Esophagus muscularis mucosa (tissue), 4 donors: ENCODE data around the gene AGTR1. TPM values are rescaled to one million over a fixed set of nuclear protein-coding genes. Genes with fewer than 3 reads are reported as not detected.
A peak's percentile ranks its signal among the peaks of the same experiment; 100 is the strongest.

Source experiments
- DNase-seq: peaks from one replicate; pipeline ENCODE4 v3.0.0-alpha.2; 2017; ENCODE audit errors: extremely low spot score
- H3K27ac ChIP-seq, 4 donors: fragments of 200-600 bp; sonication (generic); replicated peaks in 1 of 4; 1 replicate in 3 of 4; 2 replicates in 1 of 4; pipeline ENCODE4 v1.5.1; 2016 to 2019; ENCODE audit warnings: mild to moderate bottlenecking in 1 of 4
- H3K27me3 ChIP-seq, 4 donors: fragments of 200-600 bp; sonication (generic); one replicate each; pipeline versions ENCODE4 v1.5.1 to v1.6.0; 2016 to 2019
- H3K36me3 ChIP-seq, 4 donors: fragments of 200-600 bp; sonication (generic); one replicate each; pipeline ENCODE4 v1.5.1; 2016 to 2019
- H3K4me1 ChIP-seq, 4 donors: fragments of 200-600 bp; sonication (generic); one replicate each; pipeline ENCODE4 v1.5.1; 2016 to 2019
- H3K4me3 ChIP-seq, 4 donors: fragments of 200-600 bp; sonication (generic); 1 replicate in 2 of 4; 2 replicates in 2 of 4; pipeline ENCODE4 v1.5.1; 2016 to 2019; ENCODE audit warnings: mild to moderate bottlenecking in 4 of 4, moderate library complexity in 1 of 4
- H3K9me3 ChIP-seq, 4 donors: fragments of 200-600 bp; sonication (generic); 1 replicate in 3 of 4; 2 replicates in 1 of 4; pipeline ENCODE4 v1.5.1; 2016 to 2019
- EP300 ChIP-seq: sonication (generic); formaldehyde crosslinking; IDR thresholded peaks from one replicate; pipeline ENCODE4 v1.6.1; 2017; ENCODE audit warnings: antibody characterized with exemption
- POLR2A ChIP-seq: fragments of 450-650 bp; IDR thresholded peaks from one replicate; pipeline ENCODE4 v1.6.1; 2017; ENCODE audit warnings: antibody characterized with exemption, moderate library complexity, mild to moderate bottlenecking, low read depth
- POLR2AphosphoS5 ChIP-seq, 2 donors: sonication (generic); formaldehyde crosslinking; IDR thresholded peaks; one replicate each; pipeline ENCODE4 v1.6.1; 2017; ENCODE audit warnings: antibody characterized with exemption in 2 of 2
- WGBS: methylation state at CpG from one replicate; pipeline ENCODE4 v1.1.5; 2018; 5-methylcytosine and 5-hydroxymethylcytosine counted together
- intact Hi-C: fragments of 100-400 bp; cut with DNase I; formaldehyde crosslinking; loops from one replicate; pipeline ENCODE4 v1.15.1; 2023
- total RNA-seq, 4 donors: library from RNA; depleted of rRNA; stranded (reverse); fragments of >200 nt; gene quantifications; one replicate each; pipeline versions ENCODE4 v1.1.0 to v1.2.1, GENCODE V29; 2016
- TF ChIP-seq, protein P1 (sequence below), 3 experiments: fragments of 200-600 bp in 2 of 3; fragments of 450-650 bp in 1 of 3; sonication (generic) in 2 of 3; IDR thresholded peaks; one replicate each; pipeline ENCODE4 v1.5.1; 2017 to 2019; ENCODE audit warnings: antibody characterized with exemption in 3 of 3, mild to moderate bottlenecking in 2 of 3, moderate library complexity in 1 of 3

Gene AGTR1
- total RNA-seq, 4 donors from 2014 or later = 11.3 to 17.4 (median 14.4) TPM

DNA sequence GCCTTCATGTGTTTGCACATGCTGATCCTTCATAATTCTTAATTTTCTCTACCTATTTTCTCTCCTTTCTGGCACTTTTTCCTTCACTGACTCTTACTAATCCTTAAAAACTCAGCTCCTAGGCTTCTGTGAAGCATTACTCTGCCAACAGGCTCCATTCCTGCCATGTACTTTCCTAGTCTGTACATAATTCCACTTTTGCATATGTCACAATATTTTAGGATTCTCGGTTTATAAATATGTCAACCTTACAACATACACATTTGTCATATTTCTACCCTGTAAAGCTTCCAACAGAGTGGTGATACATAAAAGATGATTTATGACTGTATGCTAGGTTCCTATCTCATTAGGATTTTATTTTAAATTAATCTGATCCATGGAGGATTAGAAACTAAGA lies 38.2 kb upstream of the AGTR1 start:
- TF ChIP-seq, protein P1, sequence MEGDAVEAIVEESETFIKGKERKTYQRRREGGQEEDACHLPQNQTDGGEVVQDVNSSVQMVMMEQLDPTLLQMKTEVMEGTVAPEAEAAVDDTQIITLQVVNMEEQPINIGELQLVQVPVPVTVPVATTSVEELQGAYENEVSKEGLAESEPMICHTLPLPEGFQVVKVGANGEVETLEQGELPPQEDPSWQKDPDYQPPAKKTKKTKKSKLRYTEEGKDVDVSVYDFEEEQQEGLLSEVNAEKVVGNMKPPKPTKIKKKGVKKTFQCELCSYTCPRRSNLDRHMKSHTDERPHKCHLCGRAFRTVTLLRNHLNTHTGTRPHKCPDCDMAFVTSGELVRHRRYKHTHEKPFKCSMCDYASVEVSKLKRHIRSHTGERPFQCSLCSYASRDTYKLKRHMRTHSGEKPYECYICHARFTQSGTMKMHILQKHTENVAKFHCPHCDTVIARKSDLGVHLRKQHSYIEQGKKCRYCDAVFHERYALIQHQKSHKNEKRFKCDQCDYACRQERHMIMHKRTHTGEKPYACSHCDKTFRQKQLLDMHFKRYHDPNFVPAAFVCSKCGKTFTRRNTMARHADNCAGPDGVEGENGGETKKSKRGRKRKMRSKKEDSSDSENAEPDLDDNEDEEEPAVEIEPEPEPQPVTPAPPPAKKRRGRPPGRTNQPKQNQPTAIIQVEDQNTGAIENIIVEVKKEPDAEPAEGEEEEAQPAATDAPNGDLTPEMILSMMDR (IDR thresholded peaks at IDR 0.05) = no peak
- TF ChIP-seq POLR2AphosphoS5 (IDR thresholded peaks at IDR 0.05) (no peak), POLR2A (no peak), EP300 (no peak)
- Histone ChIP-seq H3K4me1 (no peaks in the 10 kb centered on the region), H3K4me3 (no peak overlapping the region), H3K27me3 (no peaks in the 10 kb centered on the region), H3K27ac (no peak overlapping the region), H3K36me3 (no peaks in the 10 kb centered on the region), H3K9me3 (no peaks in the 10 kb centered on the region)
- 73% methylated on average over 1 of the region's 1 CpG for WGBS
- intact Hi-C loops = no loop called here
- no peak for DNase-seq

DNA sequence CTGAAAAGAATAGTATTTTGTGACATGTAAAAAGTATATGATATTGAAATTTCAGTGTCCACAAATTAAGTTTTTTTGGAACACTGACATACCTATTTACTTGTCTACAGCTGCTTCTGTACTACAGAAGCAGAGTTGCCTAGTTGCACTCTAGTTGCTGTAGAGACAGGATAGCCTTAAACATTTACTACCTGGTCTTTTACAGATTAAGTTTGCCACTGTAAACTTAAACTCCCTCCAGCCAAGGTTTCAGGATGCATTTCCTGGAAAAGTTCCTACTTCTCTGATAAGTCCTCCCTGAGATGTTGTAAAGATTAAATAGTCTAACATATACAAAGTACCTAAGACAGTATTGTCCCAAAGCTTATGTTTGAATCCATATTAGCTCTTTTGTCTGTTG lies 17.4 kb upstream of the AGTR1 start:
- peaks cover 0 to 7% (median 0%) of the 10 kb centered on the region in 4 donors for H3K4me1 ChIP-seq
- intact Hi-C loops = no loop called here
- TF ChIP-seq EP300 (no peak), POLR2AphosphoS5 (IDR thresholded peaks at IDR 0.05) (no peak)
- no peak overlapping the region for H3K4me3 ChIP-seq
- no peaks in the 10 kb centered on the region for H3K36me3 ChIP-seq
- no peak overlapping the region for H3K27ac ChIP-seq
- H3K27me3 ChIP-seq = no peaks in the 10 kb centered on the region
- DNase-seq = no peak
- H3K9me3 ChIP-seq = no peaks in the 10 kb centered on the region

DNA sequence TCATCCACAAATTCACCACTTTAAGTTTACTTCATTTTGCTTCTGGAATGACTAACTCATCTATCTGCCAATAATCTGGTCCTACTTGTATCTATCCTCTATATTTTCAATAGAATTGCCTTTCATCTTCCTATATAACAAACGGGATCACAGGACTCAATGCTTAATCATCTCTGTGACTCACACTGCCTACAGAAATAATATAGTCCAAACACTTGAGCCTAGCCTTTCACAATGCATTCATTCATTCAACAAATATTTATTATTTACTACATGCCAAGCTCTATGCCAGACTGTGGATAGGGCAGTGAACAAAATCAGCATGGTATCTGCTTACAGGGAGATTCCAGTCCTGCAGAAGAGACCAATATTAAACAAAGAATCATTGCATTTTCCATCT lies 16.6 kb upstream of the AGTR1 start:
- Histone ChIP-seq H3K36me3 (no peaks in the 10 kb centered on the region), H3K4me1 (peaks cover 0 to 7% (median 0%) of the 10 kb centered on the region in 4 donors), H3K4me3 (no peak overlapping the region), H3K27me3 (no peaks in the 10 kb centered on the region), H3K9me3 (no peaks in the 10 kb centered on the region), H3K27ac (no peak overlapping the region)
- intact Hi-C loops = no loop called here
- WGBS = 79% methylated on average over 1 of the region's 1 CpG
- TF ChIP-seq, protein P1 (IDR thresholded peaks at IDR 0.05) = no peak
- TF ChIP-seq EP300 = no peak
- TF ChIP-seq POLR2A = no peak
- TF ChIP-seq POLR2AphosphoS5 (IDR thresholded peaks at IDR 0.05) = no peak
- no peak for DNase-seq

DNA sequence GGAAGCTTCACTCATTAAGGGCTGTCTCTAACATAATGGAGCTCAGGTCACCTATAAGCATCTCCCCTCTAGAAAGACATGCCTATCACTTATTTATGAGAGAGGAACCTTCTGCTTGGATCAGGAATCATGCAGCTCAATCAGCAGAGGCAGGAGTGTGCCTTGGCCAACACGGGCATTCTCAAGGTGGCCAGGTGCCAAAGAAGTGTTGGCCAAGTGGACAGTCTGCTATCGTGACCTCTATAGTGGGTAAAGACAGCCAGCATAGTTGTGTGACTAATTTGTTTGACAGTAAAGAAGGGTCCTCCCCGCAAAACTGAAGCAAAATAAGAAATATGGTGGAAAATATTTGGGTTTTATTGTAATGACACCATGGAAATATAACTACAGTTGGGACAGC lies 14.7 kb upstream of the AGTR1 start:
- no peak overlapping the region for H3K27ac ChIP-seq
- no peaks in the 10 kb centered on the region for H3K9me3 ChIP-seq
- no peak overlapping the region for H3K4me3 ChIP-seq
- H3K36me3 ChIP-seq = no peaks in the 10 kb centered on the region
- WGBS = 64% methylated on average over 3 of the region's 3 CpGs
- intact Hi-C loops = no loop called here
- no peak for TF ChIP-seq POLR2A
- TF ChIP-seq EP300 = no peak
- DNase-seq = no peak
- peaks cover 0 to 7% (median 0%) of the 10 kb centered on the region in 4 donors for H3K4me1 ChIP-seq
- no peaks in the 10 kb centered on the region for H3K27me3 ChIP-seq

GRCh38 chr3:148694116-148694515 lies 3.6 kb upstream of the AGTR1 start:
- TF ChIP-seq POLR2AphosphoS5 (IDR thresholded peaks at IDR 0.05) (no peak), EP300 (no peak), POLR2A (no peak)
- TF ChIP-seq, protein P1 (IDR thresholded peaks at IDR 0.05) = no peak
- no peaks in the 10 kb centered on the region for H3K36me3 ChIP-seq
- WGBS = 71% methylated on average over 1 of the region's 1 CpG
- no peak overlapping the region for H3K27ac ChIP-seq
- H3K4me1 ChIP-seq = peaks cover 0 to 17% (median 8%) of the 10 kb centered on the region in 4 donors
- no peak overlapping the region for H3K4me3 ChIP-seq
- intact Hi-C loops = no loop called here
- no peak for DNase-seq
- H3K9me3 ChIP-seq = peaks cover 0 to 3% (median 0%) of the 10 kb centered on the region in 4 donors
- H3K27me3 ChIP-seq = no peaks in the 10 kb centered on the region

DNA sequence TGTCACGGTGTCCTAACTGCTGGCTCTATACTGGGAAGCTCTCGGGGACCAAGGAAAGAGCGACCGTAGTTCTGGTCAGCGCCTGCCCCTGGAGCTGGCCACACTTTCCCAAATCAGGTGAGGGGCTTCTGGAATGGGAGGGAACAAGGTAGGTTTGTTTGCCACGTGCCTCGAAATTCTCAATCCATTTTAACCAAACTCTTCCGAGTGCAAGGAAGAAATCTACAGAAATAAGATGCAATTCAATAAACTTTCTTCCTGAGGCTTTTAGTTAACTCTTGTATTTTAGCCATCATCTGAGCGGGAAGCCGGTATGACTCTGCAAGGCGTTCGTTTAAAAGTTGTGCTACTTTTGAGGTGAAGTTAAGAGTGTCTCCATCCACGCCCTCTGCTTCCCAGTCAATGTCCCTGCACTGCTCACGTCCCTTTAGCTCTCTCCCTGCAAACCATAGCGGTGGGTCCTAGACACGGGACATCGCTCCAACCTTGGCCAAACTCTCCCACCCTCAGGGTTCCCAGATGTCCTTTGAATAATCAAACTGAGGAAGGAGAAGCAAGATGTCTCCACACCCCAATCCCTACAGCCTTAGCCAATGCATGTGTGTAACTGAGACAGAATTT lies 597 bp downstream of the AGTR1 start:
- intact Hi-C loops = no loop called here
- no peak for DNase-seq
- H3K4me1 ChIP-seq = peaks cover 0 to 20% (median 13%) of the 10 kb centered on the region in 4 donors
- no peak for TF ChIP-seq POLR2AphosphoS5 (IDR thresholded peaks at IDR 0.05)
- TF ChIP-seq, protein P1 (IDR thresholded peaks at IDR 0.05) = no peak
- no peak for TF ChIP-seq POLR2A
- TF ChIP-seq EP300 = no peak
- H3K36me3 ChIP-seq = no peaks in the 10 kb centered on the region
- no peaks in the 10 kb centered on the region for H3K27me3 ChIP-seq
- peak overlapping the region; percentile 63 to 74 (median 68) for H3K27ac ChIP-seq
- WGBS = 51% methylated on average over 12 of the region's 17 CpGs
- H3K9me3 ChIP-seq = no peaks in the 10 kb centered on the region
- peak overlapping the region; percentile 65 to 79 (median 70) for H3K4me3 ChIP-seq
